BJ (cell line): ENCODE data around the gene ANXA9. TPM values are rescaled to one million over a fixed set of nuclear protein-coding genes. Genes with fewer than 3 reads are reported as not detected.
A peak's percentile ranks its signal among the peaks of the same experiment; 100 is the strongest.

Source experiments
- CTCF ChIA-PET: fragments of 350-600 bp; formaldehyde crosslinking; extraction: SDS; loops from one replicate; lab custom pipeline; 2021; ENCODE audit warnings: antibody characterized with exemption, inconsistent platforms; lab: Yijun Ruan, JAX
- POLR2A ChIA-PET: fragments of 300-600 bp; sonication (Branson Sonifier 250); formaldehyde crosslinking; extraction: SDS; loops from one replicate; lab custom pipeline; 2021; ENCODE audit warnings: antibody characterized with exemption; lab: Charles Lee
- DNase-seq: peaks from one replicate; pipeline ENCODE4 v3.0.0-alpha.2; 2011; ENCODE audit warnings: low read depth
- H3K27me3 ChIP-seq: 2 replicates; pipeline ENCODE4 v1.6.0; 2011; ENCODE audit warnings: low read length; ENCODE audit not compliant: control insufficient read depth, insufficient read depth
- H3K36me3 ChIP-seq: 2 replicates; pipeline ENCODE4 v1.5.1; 2011; ENCODE audit warnings: low read length; ENCODE audit not compliant: control insufficient read depth, insufficient read depth
- H3K4me3 ChIP-seq: 2 replicates; pipeline ENCODE4 v1.5.1; 2011; ENCODE audit warnings: low read depth, mild to moderate bottlenecking, control low read depth, low read length
- polyA plus RNA-seq: library from polyadenylated mRNA; depleted of rRNA; stranded (reverse); fragments of >200 nt; gene quantifications from 2 replicates; pipeline ENCODE4 v1.2.3, GENCODE V29; 2011
- TF ChIP-seq, protein P1 (sequence below): IDR thresholded peaks from 2 replicates; pipeline ENCODE4 v1.5.1; 2011; ENCODE audit warnings: low read depth, mild to moderate bottlenecking, control low read depth, inconsistent platforms, low read length, moderate library complexity; ENCODE audit not compliant: insufficient read depth

The ANXA9 gene
- polyA plus RNA-seq, 1 experiment = 0.21 TPM

DNA sequence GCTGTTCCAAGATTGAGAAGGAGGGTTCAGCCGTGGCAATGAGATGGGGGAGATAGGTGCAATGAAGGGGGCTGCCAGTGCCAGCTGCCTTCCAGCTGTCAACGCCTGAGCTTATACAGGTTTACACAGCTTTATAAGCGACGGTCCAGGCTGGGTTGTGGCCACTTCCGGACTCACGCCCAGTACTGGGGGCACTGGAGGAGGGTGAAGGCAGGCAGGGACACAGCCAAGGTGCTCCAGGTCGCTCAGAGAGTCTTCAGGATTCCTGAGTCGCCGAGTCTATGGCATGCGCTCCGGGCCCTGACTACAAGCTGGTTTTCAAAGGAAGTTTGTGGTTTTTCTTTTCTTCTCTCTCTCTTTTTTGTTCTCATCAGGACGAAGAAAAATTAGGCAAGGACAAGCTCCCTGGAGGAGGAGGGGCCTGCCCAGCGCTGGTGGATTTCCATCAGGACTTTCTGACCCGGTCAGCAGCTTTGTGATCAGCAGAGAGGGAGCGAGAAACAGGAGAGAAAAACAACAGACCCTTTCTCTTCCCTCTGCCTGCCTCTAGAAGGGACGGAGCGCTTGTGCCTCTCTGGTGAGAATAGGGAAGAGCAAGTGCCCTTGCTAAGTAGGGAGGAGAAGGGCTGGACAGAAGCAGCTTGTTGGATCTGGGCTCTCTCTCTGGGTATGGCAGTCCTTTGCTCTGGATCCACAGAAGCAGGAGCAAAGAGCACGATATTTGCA lies 24.4 kb downstream of the ANXA9 start, which contains the start of gene MINDY1:
Gene MINDY1, minus strand, starts transcription at position 576 of the 726 bp plus-strand sequence. CDS start 4,285 bp downstream, outside the sequence.
- CTCF ChIA-PET = interaction anchor here (0.6 to 4.9 kb wide), 20 partner anchors 10 to 431 kb away, joined by 3 to 64 read pairs (median 4); partner anchors contain the start of genes ANXA9, C1orf56 and CDC42SE1
- Histone ChIP-seq H3K4me3 (peak within 1 kb of the TSS; percentile 48), H3K27me3 (no peaks in the 10 kb centered on the region), H3K36me3 (peaks cover 4% of the 10 kb centered on the region)
- DNase-seq = peak; percentile 48
- POLR2A ChIA-PET = interaction anchor here (0.6 kb wide), 3 partner anchors 21 to 198 kb away, joined by 3 to 8 read pairs (median 3); partner anchors contain the start of genes CERS2 and CTSK
- TF ChIP-seq, protein P1, sequence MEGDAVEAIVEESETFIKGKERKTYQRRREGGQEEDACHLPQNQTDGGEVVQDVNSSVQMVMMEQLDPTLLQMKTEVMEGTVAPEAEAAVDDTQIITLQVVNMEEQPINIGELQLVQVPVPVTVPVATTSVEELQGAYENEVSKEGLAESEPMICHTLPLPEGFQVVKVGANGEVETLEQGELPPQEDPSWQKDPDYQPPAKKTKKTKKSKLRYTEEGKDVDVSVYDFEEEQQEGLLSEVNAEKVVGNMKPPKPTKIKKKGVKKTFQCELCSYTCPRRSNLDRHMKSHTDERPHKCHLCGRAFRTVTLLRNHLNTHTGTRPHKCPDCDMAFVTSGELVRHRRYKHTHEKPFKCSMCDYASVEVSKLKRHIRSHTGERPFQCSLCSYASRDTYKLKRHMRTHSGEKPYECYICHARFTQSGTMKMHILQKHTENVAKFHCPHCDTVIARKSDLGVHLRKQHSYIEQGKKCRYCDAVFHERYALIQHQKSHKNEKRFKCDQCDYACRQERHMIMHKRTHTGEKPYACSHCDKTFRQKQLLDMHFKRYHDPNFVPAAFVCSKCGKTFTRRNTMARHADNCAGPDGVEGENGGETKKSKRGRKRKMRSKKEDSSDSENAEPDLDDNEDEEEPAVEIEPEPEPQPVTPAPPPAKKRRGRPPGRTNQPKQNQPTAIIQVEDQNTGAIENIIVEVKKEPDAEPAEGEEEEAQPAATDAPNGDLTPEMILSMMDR = peak; percentile 75

DNA sequence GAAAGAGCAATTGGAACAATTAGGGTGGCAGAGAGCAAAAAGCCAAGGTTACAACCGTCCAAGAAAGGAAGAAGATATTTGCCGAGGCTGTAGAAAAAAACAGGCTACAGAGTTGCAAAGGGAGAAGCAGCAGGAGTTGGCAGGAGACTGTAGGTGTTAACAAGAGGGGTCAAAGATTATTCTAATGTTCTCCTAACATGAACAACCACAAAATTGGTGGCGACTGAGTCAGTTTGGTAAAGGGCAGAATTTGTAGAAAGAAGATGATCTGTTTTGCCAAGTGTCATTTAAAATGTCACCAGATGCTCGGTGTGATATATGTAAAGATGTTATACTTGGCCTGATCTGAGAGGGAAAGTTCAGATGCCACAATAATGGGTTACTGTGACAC lies 25.8 kb downstream of the ANXA9 start:
- Histone ChIP-seq H3K36me3 (no peaks in the 10 kb centered on the region), H3K27me3 (no peaks in the 10 kb centered on the region), H3K4me3 (peak overlapping the region; percentile 14; the same call in 1 of the 2 replicates)
- no peak for DNase-seq
- TF ChIP-seq, protein P1 = no peak
- ChIA-PET CTCF (interaction anchor here (1.7 to 4.9 kb wide), 2 partner anchors 12 to 39 kb away, joined by 5 to 64 read pairs; no protein-coding TSS in a partner anchor), POLR2A (no interaction called here)

DNA sequence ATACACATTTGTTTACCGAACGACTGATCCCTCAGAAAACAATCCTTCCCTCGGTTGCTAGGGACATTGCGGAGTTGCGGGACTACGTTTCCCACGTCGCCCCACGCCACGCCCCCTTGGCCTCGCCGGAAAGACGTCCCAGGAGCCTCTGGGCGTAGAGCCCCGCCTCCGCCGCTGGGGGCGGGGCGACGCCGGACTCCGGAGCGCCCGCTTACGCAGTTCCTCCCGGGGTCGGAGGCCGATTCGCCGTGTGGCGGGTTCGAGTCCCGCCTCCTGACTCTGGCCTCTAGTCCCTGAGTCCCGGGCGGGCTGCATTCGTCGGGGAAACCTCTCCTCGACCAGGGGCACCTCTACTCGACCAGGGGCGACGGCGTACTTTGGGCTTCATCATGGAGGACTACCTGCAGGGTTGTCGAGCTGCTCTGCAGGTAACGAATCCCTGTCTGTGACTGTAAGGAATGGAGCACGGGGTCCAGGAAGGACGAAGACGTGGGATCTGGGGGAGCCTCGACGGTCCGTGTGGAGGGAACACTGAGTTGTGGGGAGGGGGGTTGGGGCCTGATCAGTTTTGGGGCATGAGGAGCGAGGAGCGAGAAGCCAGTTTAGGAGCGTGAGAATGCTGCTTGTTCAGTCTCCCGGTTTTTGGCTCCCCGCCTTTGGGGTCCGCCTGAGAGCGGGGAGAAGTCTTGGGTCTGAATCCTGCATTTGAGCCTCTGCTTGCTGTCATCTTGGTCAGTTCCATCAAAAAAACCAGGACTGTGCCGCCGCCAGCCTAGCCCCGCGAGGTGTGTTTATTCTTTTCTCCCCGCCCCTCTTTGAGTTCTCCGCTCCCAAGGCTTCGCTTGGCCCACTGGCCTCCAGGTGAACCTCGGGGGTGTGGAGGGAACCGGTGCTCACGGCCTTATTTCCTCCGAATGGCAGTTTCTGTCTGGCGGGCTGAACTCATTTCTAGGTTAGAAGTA lies 26.4 kb downstream of the ANXA9 start, which contains the start of gene PRUNE1:
Gene PRUNE1, plus strand, starts transcription at position 206 of the 962 bp plus-strand sequence. Its CDS starts 184 bp downstream, at position 390.
- H3K4me3 ChIP-seq = peak within 1 kb of the TSS; percentile 67
- no peaks in the 10 kb centered on the region for H3K36me3 ChIP-seq
- DNase-seq = peak; percentile 82
- H3K27me3 ChIP-seq = no peaks in the 10 kb centered on the region
- TF ChIP-seq, protein P1 = no peak
- ChIA-PET CTCF (interaction anchor here (0.6 to 1.6 kb wide), 3 partner anchors 12 to 36 kb away, joined by 3 read pairs; no protein-coding TSS in a partner anchor), POLR2A (no interaction called here)

DNA sequence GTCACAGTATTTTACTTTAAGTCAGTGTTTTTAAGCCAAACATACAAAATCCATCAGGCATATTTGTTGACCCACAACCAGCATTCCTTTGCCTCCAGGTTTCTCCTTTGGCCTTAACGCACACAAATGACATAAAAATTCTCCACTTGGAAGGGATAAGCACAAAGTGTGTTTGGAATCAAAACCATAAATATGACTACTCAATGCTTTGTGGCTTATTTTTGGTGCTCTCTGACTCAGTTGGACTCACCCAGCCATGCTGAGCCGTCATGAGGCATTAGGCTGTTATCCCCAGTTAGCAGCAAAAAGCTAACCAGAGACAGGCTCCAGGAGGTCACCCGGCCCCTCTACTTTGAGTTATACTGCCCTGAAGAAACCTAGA lies 27.1 kb downstream of the ANXA9 start:
- DNase-seq = peak; percentile 39
- POLR2A ChIA-PET = interaction anchor here (0.6 kb wide), 1 partner anchor 233 kb away, joined by 14 read pairs; no protein-coding TSS in a partner anchor
- no peaks in the 10 kb centered on the region for H3K36me3 ChIP-seq
- CTCF ChIA-PET = interaction anchor here (0.6 to 1.6 kb wide), 3 partner anchors 13 to 35 kb away, joined by 3 read pairs; no protein-coding TSS in a partner anchor
- no peaks in the 10 kb centered on the region for H3K27me3 ChIP-seq
- TF ChIP-seq, protein P1 = no peak
- peak overlapping the region; percentile 67 for H3K4me3 ChIP-seq
